HG03175 (cell line): ENCODE data around the gene CACNB4.
"Not testable (repeated sequence)": the region's sequence is repeated elsewhere in the genome, so short reads cannot be mapped to it uniquely, and the experiment has no call there.

Experiments
- ATAC-seq: cut with Tn5 transposase; IDR thresholded peaks from one replicate; pipeline ENCODE4 v1.9.1; 2021; ENCODE audit warnings: mild to moderate bottlenecking, moderate library complexity; ENCODE audit not compliant: unreplicated experiment

The CACNB4 gene

DNA sequence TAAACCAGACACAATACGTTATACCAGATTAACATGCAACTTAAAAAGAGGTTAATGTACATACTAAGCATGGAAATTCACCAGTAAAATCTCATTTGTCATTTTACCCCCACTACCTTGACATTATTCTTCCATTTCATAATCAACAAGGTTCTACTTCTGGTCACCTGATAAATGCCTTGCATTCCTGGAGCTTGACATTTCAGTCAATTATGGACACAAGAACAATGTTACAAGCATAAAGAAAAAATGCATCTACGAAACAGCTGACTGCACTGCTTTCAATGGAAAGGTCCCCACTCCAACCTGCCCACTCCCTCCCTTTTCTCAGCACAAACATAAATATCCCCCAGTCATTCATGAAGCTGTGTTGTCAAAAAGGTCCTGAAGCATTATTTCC is 302.1 kb downstream of the CACNB4 start:
- ATAC-seq, result no peak

- no peak for ATAC-seq
Measured at GRCh38 chr2:151795646-151796240, 303.1 kb downstream of the CACNB4 start.

GRCh38 chr2:151794422-151794821 is 304.4 kb downstream of the CACNB4 start:
- ATAC-seq, result not testable (repeated sequence)

GRCh38 chr2:151793123-151793522 is 305.7 kb downstream of the CACNB4 start:
- ATAC-seq, result no peak

- ATAC-seq, result no peak
Measured at GRCh38 chr2:151792589-151792988, 306.3 kb downstream of the CACNB4 start.

GRCh38 chr2:151791545-151791944 is 307.3 kb downstream of the CACNB4 start:
- no peak for ATAC-seq

DNA sequence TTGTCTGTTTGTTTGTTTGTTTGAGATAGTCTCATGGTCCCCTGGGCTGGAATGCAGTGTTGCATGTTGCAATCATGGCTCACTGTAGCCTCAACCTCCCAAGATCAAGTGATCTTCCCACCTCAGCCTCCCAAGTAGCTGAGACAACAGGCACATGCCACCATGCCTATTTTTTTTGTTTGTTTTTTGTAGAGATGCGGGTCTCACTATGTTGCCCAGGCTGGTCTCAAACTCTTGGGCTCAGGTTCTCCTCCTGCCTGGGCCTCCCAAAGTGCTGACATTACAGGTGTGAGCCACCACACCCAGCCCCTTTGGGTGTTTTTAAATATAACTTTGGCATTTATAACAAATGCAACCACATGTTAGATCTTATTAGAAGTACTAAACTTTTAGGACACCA is 308.2 kb downstream of the CACNB4 start:
- no peak for ATAC-seq

DNA sequence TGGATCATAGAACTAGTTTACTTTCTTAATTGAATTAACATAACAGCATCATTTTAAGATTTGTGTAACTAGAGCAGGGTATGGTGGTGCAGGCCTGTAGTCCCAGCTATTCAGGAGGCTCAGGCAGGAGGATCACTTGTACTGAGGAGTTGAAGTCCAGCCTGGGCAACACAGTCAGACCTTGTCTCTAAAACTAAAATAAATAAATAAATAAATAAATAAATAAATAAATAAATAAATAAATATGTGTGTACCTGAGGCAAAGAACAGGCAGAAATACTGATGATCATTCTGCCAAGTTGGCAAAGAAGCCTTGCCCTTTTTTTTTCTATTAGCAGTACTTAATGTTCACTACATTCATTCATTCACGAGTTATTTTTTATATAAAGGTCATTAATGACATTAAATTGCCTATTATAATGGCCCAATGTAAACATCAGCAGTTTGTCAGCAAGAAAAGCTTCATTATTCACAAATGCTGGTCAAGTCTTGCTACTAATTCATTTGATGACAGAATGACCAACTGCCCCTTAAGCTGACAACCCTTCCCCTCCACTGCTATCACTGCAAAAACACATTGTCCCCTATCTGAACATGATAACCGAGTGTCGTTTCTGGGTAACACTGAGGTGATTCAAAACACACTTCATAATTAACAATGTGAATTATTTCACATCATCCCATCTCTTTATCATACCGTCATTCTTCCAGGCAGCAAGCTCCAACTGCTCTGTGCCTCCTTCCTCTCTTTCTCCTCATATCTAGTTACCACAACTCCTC is 309.6 kb downstream of the CACNB4 start:
- ATAC-seq, result no peak

DNA sequence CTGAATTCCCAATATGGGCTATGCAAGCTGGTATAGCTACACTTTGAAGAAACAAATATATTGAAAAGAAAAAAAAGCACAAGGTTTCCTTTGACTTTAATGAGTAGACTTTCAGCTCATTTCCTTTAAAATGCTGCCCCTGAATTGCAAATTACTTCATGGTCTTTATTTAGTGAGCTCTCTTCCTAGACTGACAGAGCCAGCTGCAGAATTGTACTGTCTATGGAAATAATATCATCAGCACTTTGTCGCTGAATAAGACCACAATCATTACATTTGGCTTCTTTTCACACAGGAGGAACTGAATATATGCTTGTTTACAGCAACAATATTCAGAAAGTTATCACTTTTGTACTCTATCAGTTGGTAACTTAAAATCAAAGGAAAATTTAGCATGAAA is 312.4 kb downstream of the CACNB4 start:
- ATAC-seq, result no peak

DNA sequence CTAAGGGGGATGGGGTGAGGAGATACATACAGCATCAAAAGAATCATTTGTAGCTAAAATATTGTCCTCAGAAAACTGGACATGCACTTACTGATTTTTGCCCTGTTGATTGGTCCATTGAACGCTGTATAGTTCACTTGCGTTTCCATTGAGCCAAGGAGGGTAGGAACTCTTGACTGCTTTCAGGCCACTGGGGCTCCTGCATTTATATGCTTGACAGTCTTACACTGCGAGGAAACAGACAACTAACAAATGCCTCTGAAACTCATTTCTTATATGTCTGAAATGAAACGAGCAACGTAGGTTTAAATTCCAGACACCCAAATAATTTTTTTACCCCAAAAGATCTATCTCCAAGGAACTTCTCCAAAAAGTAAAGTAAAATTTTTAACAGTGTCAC is 312.8 kb downstream of the CACNB4 start:
- no peak for ATAC-seq

DNA sequence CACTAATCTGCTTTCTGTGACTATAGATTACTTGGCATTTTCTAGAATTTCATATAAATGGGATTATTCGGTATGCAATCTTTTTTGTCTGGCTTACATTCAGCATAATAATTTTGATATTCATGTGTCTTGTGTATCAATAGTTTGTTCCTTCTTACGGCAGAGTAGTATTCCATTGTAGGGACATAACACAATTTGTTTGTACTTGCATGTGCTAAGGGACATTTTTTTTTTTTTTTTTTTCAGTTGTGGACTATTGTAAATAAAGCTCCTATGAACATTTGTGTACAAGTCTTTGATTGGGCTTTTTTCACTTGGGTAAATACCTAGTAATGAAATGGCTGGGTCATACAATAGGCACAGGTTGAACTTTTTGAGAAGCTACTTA is 315.7 kb downstream of the CACNB4 start:
- ATAC-seq, result no peak
